Type B pancreatic cell (in vitro differentiated cells): ENCODE results near the gene CDK5RAP2. TPM values are rescaled to one million over a fixed set of nuclear protein-coding genes. Genes with fewer than 3 reads are reported as not detected.
"Not testable (repeated sequence)": the region's sequence is repeated elsewhere in the genome, so short reads cannot be mapped to it uniquely, and the experiment has no call there.

Source experiments
- DNase-seq: peaks from one replicate; pipeline ENCODE4 v3.0.0; 2021; ENCODE audit warnings: mixed read lengths; ENCODE audit not compliant: unreplicated experiment; ENCODE audit errors: extremely low spot score
- H3K27ac Mint-ChIP-seq: 2 replicates; pipeline ENCODE4 v1.8.0; 2021; ENCODE audit warnings: mild to moderate bottlenecking, mixed read lengths
- H3K27me3 Mint-ChIP-seq: 2 replicates; pipeline ENCODE4 v1.8.0; 2021; ENCODE audit warnings: mixed read lengths
- H3K36me3 Mint-ChIP-seq: 2 replicates; pipeline ENCODE4 v1.8.0; 2021; ENCODE audit warnings: mixed read lengths
- H3K4me1 Mint-ChIP-seq: one replicate; pipeline ENCODE4 v1.8.0; 2021; ENCODE audit warnings: mixed read lengths; ENCODE audit not compliant: unreplicated experiment
- H3K4me3 Mint-ChIP-seq: 2 replicates; pipeline ENCODE4 v1.8.0; 2021; ENCODE audit warnings: mild to moderate bottlenecking, mixed read lengths
- H3K9me3 Mint-ChIP-seq: 2 replicates; pipeline ENCODE4 v1.8.0; 2021; ENCODE audit warnings: mixed read lengths
- CTCF ChIP-seq: fragments of 200-600 bp; sonication (generic); conservative IDR thresholded peaks from 2 replicates; pipeline ENCODE4 v1.5.0; 2021; ENCODE audit warnings: antibody characterized with exemption, mild to moderate bottlenecking
- total RNA-seq: library from RNA; stranded (reverse); gene quantifications from 2 replicates; pipeline ENCODE4 v1.2.1, GENCODE V29; 2021; ENCODE audit warnings: low replicate concordance

The CDK5RAP2 gene
- total RNA-seq, 1 donor from 2014 or later: 69.2 TPM

- Mint-ChIP-seq H3K9me3 (no peaks in the 10 kb centered on the region), H3K36me3 (peaks cover 70% of the 10 kb centered on the region)
- TF ChIP-seq CTCF: no peak
Observed at GRCh38 chr9:120507936-120508510, 71.9 kb downstream of the CDK5RAP2 start.

GRCh38 chr9:120505186-120505585, 74.8 kb downstream of the CDK5RAP2 start:
- DNase-seq: no peak
- H3K27me3 Mint-ChIP-seq: no peaks in the 10 kb centered on the region
- H3K4me1 Mint-ChIP-seq: no peaks in the 10 kb centered on the region
- no peaks in the 10 kb centered on the region for H3K9me3 Mint-ChIP-seq
- H3K4me3 Mint-ChIP-seq: no peak overlapping the region
- H3K36me3 Mint-ChIP-seq: peaks cover 67% of the 10 kb centered on the region
- H3K27ac Mint-ChIP-seq: no peak overlapping the region
- TF ChIP-seq CTCF: no peak

More at GRCh38 chr9:120507936-120508510, 71.9 kb downstream of the CDK5RAP2 start:
- Mint-ChIP-seq H3K27ac (no peak overlapping the region), H3K4me1 (no peaks in the 10 kb centered on the region), H3K4me3 (no peak overlapping the region), H3K27me3 (no peaks in the 10 kb centered on the region)
- no peak for DNase-seq

DNA sequence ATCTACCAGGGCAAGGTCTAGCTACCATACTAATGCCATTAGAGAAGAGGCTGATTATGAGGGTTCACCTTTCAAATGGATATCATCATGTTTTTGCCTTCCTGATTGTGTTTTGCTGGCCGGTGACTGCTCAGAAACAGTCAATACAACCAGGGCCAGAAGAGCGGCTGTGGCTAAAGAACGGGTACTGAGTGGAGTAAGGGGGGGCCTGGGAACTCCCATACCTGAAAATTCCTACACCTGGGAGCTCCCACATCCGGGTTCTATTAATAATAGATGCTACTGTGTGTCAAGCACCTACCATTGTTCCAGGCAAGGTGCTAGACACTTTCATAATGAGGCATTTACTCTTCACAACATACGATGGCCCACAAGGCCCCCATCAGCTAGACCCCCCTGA, 79.2 kb downstream of the CDK5RAP2 start:
- peaks cover 45% of the 10 kb centered on the region for H3K36me3 Mint-ChIP-seq

GRCh38 chr9:120497865-120498264, 82.1 kb downstream of the CDK5RAP2 start:
- H3K9me3 Mint-ChIP-seq, H3K27me3 Mint-ChIP-seq, H3K4me3 Mint-ChIP-seq, H3K4me1 Mint-ChIP-seq, H3K27ac Mint-ChIP-seq, DNase-seq: not testable (repeated sequence)
- peaks cover 35% of the 10 kb centered on the region for H3K36me3 Mint-ChIP-seq

More for the DNA sequence above, 79.2 kb downstream of the CDK5RAP2 start:
- H3K4me1 Mint-ChIP-seq: no peaks in the 10 kb centered on the region
- no peak for TF ChIP-seq CTCF
- H3K9me3 Mint-ChIP-seq: no peaks in the 10 kb centered on the region
- H3K27ac Mint-ChIP-seq: no peak overlapping the region
- H3K4me3 Mint-ChIP-seq: no peak overlapping the region
- no peaks in the 10 kb centered on the region for H3K27me3 Mint-ChIP-seq
- DNase-seq: no peak

DNA sequence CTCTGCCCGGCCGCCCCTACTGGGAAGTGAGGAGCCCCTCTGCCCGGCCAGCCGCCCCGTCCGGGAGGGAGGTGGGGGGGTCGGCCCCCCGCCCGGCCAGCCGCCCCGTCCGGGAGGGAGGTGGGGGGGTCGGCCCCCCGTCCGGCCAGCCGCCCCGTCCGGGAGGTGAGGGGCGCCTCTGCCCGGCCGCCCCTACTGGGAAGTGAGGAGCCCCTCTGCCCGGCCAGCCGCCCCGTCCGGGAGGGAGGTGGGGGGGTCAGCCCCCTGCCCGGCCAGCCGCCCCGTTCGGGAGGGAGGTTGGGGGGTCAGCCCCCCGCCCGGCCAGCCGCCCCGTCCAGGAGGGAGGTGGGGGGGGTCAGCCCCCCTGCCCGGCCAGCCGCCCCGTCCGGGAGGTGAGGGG, 83.5 kb downstream of the CDK5RAP2 start:
- H3K36me3 Mint-ChIP-seq: peaks cover 23% of the 10 kb centered on the region
- DNase-seq, H3K9me3 Mint-ChIP-seq, H3K4me1 Mint-ChIP-seq, H3K27ac Mint-ChIP-seq, H3K4me3 Mint-ChIP-seq, H3K27me3 Mint-ChIP-seq: not testable (repeated sequence)

GRCh38 chr9:120490888-120491595, 88.9 kb downstream of the CDK5RAP2 start:
- DNase-seq: no peak
- no peak for TF ChIP-seq CTCF
- peaks cover 32% of the 10 kb centered on the region for H3K36me3 Mint-ChIP-seq
- H3K27ac Mint-ChIP-seq: no peak overlapping the region
- no peaks in the 10 kb centered on the region for H3K4me1 Mint-ChIP-seq
- no peaks in the 10 kb centered on the region for H3K9me3 Mint-ChIP-seq
- H3K4me3 Mint-ChIP-seq: no peak overlapping the region
- H3K27me3 Mint-ChIP-seq: no peaks in the 10 kb centered on the region
